Globus pallidus (tissue), 1 donor: ENCODE results near the gene SLC9A9.

Experiments used
- DNase-seq: peaks from one replicate; pipeline ENCODE4 v3.0.0-alpha.2; 2015; ENCODE audit warnings: low spot score

The SLC9A9 gene

DNA sequence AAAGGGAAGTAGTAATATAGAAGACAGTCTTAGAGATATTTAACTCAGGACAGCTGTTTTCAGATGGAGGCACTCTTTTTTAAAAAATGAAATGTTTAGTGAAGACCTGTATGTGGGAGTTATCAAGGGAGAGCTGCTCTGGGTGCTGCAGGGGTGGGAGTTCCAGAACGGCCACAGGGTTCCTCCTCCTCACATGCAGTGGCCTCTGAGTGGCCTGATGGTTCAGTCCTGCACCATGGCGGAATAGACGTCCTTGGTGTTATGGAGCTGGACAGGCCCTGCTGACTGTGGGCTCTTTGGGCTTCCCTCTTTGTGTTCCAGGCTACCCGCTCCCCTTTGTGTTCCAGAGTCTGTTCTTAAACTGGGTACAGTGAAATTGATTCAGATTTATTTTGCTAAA lies 602.6 kb downstream of the SLC9A9 start:
- DNase-seq = no peak

DNA sequence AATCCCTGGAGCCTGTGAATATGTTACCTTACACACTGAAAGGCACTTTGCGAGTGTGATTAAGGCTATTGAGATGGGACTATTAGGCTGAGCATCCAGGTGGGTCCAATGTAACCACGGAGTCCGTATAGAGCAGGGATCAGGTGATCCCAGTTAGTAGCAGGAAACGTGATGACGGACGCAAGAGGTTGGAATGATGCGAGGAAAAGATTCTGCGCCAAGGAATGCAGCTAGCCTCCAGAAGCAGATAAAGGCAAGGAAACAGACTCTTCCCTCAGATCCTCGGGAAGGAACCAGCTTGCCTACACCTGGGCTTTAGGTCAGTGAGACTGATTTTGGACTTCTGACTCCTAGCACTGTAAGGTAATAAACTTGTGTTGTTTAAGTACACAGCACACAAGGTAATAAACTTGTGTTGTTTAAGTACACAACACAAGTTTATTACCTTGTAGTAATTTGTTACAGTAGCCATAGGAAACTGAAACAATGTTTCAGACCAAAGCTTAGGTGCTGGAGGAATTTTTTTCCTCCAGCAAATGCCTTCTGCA lies 603.7 kb downstream of the SLC9A9 start:
- DNase-seq = no peak

DNA sequence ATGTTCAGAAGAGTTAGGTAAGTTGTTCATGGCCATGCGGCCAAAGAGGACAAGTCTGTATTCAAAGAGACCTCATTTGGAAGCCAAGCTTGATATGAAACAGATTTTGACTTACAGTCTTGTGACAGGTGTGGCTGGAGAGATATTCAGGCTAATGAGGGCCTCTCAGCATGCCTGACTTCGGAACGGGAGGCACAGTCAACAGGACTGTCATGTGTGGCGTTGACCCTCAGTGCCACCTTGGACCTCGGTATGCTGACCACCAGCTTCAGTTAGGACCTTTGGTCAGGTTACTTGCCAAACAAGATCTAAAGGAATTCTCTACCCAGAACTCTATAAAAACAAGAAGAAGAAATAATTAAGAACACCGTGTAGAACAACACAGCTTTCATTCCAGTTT lies 604.6 kb downstream of the SLC9A9 start:
- no peak for DNase-seq

DNA sequence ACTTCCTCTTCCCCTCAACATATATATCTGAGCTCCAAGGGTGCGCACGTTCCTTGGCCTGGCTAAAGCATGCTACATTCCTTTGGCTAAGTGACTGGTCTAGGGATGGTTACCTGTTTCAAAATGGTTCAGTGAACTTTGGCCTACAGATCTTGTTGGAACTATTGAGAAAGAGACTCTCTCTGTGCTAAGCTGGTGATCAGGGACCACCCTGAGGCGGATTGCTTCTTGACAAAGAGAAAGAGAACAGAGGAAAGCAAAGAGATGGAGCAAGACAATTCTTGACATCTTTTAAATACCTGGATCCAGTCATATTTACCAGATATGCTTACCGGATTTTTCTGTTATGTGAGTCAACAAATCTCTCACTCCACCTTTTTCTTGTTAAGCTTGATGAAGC lies 605.6 kb downstream of the SLC9A9 start:
- DNase-seq = no peak

DNA sequence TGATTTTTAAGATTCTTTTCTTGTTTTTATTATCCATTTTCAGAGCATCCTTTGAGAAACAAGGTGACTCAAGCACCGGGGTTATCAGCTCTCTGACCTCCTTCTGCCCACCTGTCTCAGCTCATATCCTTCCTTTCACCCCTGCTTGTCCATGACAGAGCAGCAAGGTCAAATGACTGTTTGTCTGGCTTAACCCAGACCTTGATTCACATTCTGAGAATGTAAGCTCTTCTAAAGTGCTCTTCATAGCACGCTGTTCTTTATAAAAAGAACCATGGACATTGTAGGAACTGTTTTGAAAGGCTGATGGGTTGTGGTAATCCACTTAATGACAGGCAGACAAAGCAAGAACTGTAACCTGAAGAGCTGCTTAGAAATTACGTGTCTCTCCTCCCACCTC lies 606.2 kb downstream of the SLC9A9 start:
- DNase-seq = no peak

DNA sequence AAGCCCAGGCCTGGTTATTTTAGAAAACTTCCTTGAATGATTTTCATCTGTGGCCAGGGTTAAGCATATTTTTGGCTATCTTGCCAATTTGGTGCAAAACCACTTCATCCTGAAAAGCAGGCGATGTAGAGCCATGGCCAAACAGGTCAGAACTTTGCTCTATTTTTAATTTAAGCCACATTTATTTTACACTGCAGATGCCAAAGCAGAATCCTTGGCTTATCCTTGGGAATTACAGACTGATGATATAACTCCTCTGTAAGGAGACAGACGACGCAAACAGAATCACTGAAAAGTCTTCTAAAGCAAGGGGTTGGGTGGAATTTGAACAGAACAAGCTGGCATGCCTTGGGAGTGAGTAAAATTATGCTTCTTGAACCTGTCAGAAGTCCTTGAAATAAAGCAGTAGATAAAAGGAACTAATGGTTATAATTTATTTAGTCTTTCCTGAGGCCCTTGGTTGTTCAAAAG lies 606.8 kb downstream of the SLC9A9 start:
- no peak for DNase-seq

DNA sequence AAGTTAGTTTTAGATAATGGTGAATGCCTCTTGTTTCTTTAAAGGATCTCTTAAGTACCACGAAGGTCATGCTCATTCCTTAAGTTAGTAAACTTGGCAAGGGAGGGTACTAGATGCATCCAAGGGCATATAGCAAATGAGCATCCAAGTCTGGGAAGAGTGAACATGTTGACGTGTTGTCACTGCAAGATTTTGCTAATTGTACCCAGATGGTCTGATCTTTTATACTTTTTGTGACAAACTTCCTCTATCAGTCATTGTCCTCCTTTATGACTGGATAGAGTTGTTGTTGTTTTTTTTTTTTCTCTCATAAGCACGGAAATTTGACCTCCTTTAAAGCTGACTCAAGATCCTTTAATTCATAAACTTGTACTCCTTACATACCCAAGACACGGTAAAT lies 607.4 kb downstream of the SLC9A9 start:
- no peak for DNase-seq

DNA sequence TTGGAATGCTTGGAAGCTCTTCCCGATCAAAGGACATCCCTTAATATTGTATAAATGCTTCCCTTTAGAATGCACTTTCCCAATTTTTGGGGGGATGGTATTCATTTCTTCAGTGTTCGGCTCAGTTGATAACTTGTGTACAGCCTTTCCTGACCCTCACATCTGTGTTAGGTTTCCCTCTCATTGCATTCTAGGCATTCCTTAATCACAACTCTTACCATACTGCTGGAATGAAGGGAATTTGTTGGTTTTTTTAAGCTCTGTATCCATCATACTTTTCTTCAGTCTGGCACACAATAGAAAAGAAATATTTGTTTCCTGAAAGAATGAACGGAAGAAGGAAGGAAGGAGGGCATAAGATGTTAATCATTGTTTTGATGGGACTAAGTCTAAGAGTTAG lies 609.2 kb downstream of the SLC9A9 start:
- no peak for DNase-seq

DNA sequence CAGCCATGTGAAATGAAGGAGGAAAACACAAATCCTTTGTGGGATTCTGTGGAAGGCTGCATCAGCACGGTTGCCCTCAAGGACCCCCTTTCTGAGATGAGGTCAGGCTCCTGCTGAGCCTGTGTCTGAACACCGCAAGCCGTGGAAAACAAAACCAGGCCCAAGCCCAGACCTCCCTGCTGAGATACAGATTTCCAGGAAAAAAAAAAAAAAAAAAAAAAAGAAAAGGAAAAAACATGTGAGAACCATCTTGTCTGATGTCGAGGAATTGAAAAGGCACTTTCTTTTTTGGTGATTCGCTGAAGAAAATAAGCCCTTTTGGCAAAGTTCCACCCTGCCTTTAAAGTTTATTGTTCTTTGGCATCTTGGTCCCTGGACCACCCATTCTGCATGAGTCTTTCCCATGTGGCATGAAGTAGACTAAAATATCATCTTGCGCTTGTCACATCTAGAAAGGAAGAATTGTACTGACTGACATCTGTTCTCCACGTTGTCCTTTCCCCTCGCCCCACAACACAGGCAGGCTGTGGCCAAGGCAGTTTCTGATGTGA lies 611.1 kb downstream of the SLC9A9 start:
- no peak for DNase-seq

DNA sequence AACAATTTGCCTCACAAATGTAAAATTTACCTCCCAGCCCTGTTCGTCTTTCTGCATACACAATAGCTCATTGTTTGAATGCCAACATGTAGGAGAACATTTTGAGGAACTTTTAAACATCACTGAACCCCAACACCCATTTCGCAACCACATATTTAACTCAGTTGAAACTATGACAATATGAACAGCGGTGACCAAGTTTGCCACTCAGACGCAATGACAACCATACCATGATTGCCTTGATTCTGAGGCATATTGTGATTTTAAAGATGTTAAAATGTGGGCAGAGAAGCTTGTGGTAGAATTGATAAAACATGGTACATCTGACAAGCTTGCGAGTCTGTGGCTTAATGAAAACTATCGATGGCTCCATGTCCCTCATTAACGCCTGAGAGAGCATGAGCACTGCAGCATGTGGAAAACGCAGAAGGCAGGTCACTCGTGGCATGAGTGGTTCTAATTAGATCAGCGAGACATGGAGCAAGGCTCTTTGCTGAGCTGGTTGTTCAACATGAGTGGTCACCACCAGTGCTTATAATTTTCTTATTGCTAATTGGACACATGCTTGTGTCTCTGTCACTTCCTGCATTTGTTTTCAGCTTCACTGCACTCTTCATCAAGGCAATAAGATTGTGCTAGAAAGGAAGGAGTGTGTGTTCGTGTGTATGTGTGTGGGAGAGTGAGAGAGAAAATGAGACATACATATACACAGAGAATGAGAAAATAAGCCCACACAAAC lies 611.9 kb downstream of the SLC9A9 start:
- no peak for DNase-seq

DNA sequence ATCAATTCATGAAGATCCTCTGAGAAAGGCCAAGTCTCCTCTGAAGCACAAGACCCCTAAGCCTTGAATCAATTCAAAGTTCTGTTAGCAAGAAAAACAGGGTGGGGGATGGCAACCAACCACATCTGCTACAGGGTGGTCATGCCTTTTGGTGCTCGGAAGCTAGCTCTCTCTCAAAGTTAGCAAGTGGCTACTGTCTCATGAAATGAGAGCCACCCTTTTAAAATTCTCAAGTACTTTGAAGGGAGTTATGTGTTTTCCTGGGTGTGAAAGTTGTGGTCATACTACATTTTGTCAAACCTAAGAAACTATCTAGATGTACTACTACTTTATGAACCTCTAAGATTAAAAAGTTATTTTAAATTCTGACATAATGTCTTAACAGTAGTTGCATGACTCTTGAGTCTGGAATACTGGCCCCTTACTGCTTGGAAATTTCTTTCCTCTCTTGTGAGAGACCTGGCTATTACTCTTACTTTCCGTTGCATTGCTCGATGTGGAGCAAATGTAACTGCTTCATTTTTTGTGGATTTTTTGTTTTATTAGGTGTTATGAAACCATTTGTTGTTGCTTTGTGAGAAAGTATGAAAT lies 612.6 kb downstream of the SLC9A9 start:
- no peak for DNase-seq

DNA sequence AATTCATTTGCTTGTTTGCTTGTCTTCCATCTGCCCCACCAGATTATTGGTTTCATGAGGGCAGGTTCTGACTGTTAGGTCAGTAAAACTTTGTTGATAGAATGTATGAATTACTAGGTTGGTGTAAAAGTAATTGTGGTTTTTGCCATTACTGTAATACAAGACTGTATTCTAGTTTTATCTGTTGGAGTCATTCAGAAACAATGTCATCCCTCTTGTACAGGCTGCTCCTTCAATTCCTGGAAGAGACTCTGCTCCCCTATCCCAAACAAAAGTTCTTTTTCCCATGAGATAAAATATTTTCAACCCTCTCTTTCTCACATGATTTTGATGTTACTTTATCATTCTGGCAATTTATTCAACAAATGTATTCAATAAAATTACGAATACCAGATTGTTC lies 613.7 kb downstream of the SLC9A9 start:
- no peak for DNase-seq

DNA sequence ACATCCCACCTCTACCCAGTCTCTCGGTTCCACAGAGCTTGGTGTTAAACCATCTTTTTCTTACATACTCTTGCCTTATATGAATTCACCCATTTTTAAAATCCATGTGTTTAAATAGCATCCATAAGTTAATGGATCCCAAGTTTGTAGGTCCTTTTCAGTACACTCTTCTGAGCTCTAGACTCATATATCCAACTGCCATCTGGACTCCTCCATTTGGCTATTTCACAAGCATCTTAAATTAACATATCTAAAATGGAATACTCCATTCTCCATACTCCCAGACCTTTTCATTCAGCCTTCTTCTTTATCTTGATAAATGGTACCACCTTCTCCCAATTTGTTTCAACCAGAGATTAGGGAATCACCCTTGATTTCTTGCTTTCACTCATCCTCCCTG lies 615.3 kb downstream of the SLC9A9 start:
- DNase-seq = no peak

DNA sequence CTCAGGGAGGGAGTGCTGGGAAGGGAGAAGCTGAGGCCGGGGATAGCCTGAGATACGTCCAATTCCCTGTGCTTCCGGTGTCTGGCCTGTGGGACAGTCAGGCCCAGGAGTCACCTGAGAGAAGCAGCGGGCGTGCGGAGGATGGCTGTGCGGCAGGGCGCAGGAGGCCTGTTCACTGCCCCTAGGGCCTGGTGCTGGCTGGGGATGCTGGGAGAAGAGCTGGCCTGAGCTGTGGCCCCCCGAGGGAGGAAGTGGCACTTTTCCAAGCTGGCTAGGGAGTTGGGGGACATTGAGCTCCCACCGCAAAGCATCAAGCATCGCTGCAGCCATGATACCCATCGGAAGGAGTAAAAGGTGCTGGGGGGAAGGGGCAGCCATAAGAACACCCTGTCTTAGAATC lies 619.9 kb downstream of the SLC9A9 start:
- DNase-seq = no peak

DNA sequence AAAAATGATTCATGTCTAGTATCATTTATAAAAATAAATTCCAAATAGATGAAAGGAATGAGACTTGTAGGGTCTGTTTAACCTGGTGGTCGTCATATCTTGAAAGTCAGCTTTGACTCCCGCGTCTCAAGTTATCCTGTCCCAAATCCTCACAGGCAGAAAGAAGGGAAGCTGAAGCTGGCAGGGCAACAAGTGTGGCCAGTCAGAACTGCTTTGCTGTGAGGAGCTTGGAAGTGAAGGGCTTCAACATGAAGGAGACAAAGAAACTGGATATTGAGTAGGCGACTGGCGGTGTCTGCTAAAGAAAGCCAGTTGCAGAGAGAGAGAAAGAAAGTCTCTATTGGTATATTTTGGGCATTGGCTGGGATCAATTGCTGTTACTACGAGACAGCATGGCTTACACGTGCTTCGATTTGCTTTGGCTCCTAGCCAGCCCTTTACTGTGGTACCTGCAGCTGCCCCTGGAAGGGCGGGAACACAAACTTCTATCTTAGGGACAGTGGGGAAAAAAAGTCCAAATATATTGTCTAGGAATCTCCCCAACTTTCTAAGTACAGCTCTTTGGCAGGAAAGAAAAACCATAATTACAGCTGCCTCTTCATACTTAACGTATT lies 621.5 kb downstream of the SLC9A9 start:
- peak; percentile 24 for DNase-seq

DNA sequence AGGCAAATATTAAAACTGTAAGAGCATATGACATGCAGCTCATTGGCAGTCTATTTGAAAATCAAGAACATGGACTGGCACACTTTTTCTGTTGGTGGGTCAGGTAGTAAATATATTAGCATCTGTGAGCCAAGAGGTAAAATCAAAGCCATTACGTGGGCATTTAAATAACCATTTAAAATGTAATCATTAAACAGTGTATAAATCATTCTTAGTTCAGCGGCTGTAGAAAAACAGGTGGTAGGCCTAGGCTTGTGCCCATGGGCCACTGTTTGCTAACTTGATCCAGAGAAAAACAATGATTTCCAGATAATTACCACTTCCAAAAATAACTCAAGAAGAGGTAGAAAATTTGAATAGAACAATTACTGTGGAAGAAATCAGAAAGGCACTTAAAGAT lies 623.6 kb downstream of the SLC9A9 start:
- no peak for DNase-seq

DNA sequence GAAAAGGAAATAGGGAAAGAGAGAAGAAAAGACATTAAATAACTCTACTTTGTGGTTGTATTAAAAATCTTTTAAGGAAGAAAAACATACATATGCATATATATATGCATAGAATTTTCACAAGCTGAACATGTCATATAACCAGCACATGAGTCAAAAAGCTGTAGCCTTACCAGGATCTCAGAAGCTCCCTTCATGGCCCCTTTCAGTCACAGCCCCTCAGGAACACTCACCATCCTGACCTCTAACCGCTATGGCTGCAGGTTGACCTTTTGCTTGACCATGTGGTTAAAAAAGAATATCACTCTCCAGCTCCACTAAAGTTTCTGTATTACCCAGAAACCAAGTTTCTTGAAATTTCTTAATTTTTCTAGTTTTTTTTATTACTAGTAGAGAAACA lies 625.3 kb downstream of the SLC9A9 start:
- DNase-seq = no peak

DNA sequence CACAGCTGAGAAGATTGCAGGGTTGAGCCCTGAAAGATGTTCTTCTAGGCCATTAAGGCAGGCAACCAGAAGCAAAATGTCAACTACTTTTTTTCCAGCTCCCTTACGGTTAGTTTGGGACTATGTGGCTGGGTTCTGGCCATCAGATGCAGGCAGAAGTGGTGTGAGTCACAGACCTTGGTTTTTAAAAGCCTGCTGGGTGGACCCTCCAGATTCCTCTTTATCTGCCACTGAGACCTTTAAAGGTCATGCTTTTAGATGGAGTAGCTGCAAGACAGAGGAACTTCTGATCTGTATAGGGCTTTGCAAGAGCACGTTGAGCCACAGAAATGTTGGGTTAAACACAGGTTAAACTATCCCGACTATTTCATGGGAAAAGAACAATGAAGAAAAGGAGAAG lies 625.8 kb downstream of the SLC9A9 start:
- DNase-seq = no peak

DNA sequence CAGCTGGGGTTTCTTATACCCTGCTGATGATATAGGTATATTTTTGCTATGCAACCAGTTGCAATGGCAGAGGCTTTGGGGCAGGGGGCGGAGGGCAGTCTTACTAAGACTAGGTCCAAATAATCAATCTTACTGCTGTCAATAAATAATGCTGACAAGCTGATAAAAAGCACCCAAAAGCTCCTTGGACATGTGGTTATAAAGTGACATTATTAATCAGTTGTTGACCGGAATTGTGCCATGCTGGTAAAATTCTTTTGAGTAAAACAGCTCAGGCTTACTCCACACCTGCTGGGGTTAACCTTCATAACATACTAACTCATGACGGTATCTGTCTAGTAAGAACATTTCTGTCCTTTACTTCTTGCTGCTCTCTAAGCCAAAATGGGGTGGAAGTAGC lies 626.8 kb downstream of the SLC9A9 start:
- no peak for DNase-seq

DNA sequence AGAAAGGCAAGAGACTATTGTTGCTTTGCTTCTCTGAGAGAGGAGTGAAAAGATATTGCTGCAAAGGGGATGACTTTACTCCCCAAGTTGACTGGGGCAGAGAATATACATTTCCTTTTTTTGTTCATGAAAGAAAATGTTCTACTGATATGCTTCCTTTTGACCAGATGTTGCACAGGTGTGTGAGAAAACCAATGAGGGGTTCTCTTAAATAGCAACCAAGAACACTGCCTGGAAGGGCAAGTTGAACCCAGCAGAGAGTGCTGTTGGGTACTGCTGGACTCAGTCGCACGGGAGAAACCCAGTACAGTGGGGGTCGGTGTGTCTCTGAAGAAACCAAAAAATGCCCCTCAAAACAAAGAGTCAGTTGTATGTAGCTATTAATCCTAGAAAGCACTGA lies 627.5 kb downstream of the SLC9A9 start:
- no peak for DNase-seq

DNA sequence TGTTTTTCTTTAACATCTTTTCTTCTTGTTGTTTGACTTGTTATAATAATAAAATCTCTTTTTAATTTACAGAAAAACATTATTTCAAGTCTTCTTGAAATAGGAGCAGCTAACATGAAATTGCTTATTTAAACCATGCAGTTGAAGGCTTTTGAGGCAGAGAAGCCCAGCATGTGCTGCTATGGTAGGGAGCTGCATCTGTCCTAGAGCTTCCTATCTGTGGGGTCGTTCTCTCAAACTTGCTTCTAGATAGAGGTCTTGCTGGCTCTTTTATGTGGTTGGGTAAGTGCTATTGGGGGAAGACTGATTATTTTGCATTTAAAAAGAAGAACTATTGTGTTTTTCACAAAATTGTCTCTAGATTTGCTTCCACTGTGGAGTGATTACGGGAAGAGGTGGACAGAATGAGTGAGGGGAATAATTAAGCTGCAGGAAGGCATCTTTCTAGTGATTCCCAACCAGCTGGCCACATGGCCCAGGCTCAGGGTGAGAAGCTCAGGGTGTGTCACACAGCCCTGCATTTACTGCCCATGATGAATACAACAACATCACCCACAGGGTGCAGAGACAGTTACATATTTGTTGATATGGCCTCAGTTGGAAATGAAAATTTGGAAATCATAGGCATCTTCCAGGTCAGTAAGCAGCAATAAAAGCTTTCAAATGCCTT lies 630.0 kb downstream of the SLC9A9 start:
- DNase-seq = no peak

DNA sequence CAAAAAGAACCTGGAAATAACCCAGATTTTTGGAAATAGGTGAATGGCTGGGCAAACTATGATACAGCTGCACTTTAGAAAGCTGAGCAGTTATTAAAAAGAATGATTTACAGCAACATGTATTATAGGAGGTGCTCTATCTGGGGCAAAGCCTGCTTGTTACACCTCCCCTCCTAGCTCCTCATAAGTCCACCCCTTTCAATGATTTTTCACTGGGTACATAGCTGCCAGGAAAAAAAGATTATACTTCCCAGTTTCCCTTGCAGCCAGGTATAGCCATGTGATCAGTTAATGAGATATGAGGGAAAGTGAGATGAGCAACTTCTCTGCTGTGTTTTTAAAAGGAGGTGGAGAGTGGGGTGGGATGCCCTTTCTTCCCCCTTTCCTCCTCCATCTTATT lies 631.0 kb downstream of the SLC9A9 start:
- no peak for DNase-seq
